Adipocyte (in vitro differentiated cells): Measurements from ENCODE around the gene FER.

ENCODE experiments used
- DNase-seq: peaks from one replicate; pipeline ENCODE4 v3.0.0-alpha.2; 2015; ENCODE audit warnings: low read depth
- H3K27me3 ChIP-seq: replicated peaks from 2 replicates; pipeline ENCODE4 v1.7.0; 2013; ENCODE audit warnings: mild to moderate bottlenecking, low read length, moderate library complexity; ENCODE audit not compliant: control insufficient read depth, insufficient read depth
- H3K36me3 ChIP-seq: 2 replicates; pipeline ENCODE4 v1.7.0; 2013; ENCODE audit warnings: low read length, mild to moderate bottlenecking, moderate library complexity; ENCODE audit not compliant: control insufficient read depth, insufficient read depth, severe bottlenecking
- H3K4me1 ChIP-seq: 2 replicates; pipeline ENCODE4 v1.7.0; 2013; ENCODE audit warnings: mild to moderate bottlenecking, low read length, moderate library complexity; ENCODE audit not compliant: control insufficient read depth, insufficient read depth
- H3K4me3 ChIP-seq: 2 replicates; pipeline ENCODE4 v1.7.0; 2013; ENCODE audit warnings: mild to moderate bottlenecking, low read length, moderate library complexity
- H3K9ac ChIP-seq: 2 replicates; pipeline ENCODE4 v1.7.0; 2013; ENCODE audit warnings: mild to moderate bottlenecking, low read length, moderate library complexity
- H3K9me3 ChIP-seq: 2 replicates; pipeline ENCODE4 v1.7.0; 2013; ENCODE audit warnings: mild to moderate bottlenecking, low read length, moderate library complexity; ENCODE audit not compliant: control insufficient read depth

Gene FER

GRCh38 chr5:109083937-109084336, 336.2 kb downstream of the FER start:
- H3K4me3 ChIP-seq: no peak overlapping the region
- H3K36me3 ChIP-seq: no peaks in the 10 kb centered on the region
- no peaks in the 10 kb centered on the region for H3K27me3 ChIP-seq
- no peak for DNase-seq
- no peaks in the 10 kb centered on the region for H3K9me3 ChIP-seq
- H3K9ac ChIP-seq: no peak overlapping the region
- peaks cover 12% of the 10 kb centered on the region for H3K4me1 ChIP-seq

- DNase-seq: no peak
- Histone ChIP-seq H3K4me3 (no peak overlapping the region), H3K9ac (no peak overlapping the region), H3K4me1 (peaks cover 3% of the 10 kb centered on the region), H3K9me3 (no peaks in the 10 kb centered on the region), H3K27me3 (no peaks in the 10 kb centered on the region), H3K36me3 (no peaks in the 10 kb centered on the region)
Measured at GRCh38 chr5:109089191-109089590, 341.5 kb downstream of the FER start.

- H3K9ac ChIP-seq: no peak overlapping the region
Measured at GRCh38 chr5:109099081-109099480, 351.4 kb downstream of the FER start.

GRCh38 chr5:109100971-109101370, 353.3 kb downstream of the FER start:
- Histone ChIP-seq H3K9ac (no peak overlapping the region), H3K4me3 (peak overlapping the region; percentile 14), H3K4me1 (peaks cover 31% of the 10 kb centered on the region), H3K9me3 (no peaks in the 10 kb centered on the region), H3K27me3 (no peaks in the 10 kb centered on the region), H3K36me3 (no peaks in the 10 kb centered on the region)
- DNase-seq: no peak

More at GRCh38 chr5:109099081-109099480, 351.4 kb downstream of the FER start:
- H3K4me1 ChIP-seq: peaks cover 22% of the 10 kb centered on the region
- DNase-seq: no peak
- no peak overlapping the region for H3K4me3 ChIP-seq
- no peaks in the 10 kb centered on the region for H3K36me3 ChIP-seq
- H3K27me3 ChIP-seq: no peaks in the 10 kb centered on the region
- H3K9me3 ChIP-seq: no peaks in the 10 kb centered on the region

GRCh38 chr5:109102096-109102690, 354.5 kb downstream of the FER start:
- DNase-seq: no peak
- no peaks in the 10 kb centered on the region for H3K27me3 ChIP-seq
- H3K36me3 ChIP-seq: no peaks in the 10 kb centered on the region
- peaks cover 43% of the 10 kb centered on the region for H3K4me1 ChIP-seq
- H3K9me3 ChIP-seq: no peaks in the 10 kb centered on the region
- H3K9ac ChIP-seq: no peak overlapping the region
- peak overlapping the region; percentile 18 for H3K4me3 ChIP-seq

GRCh38 chr5:109105631-109106267, 358.1 kb downstream of the FER start:
- H3K9ac ChIP-seq: peak overlapping the region; percentile 68
- H3K4me3 ChIP-seq: peak overlapping the region; percentile 75
- peaks cover 43% of the 10 kb centered on the region for H3K4me1 ChIP-seq
- peak; percentile 93 for DNase-seq
- no peaks in the 10 kb centered on the region for H3K9me3 ChIP-seq
- no peaks in the 10 kb centered on the region for H3K27me3 ChIP-seq
- no peaks in the 10 kb centered on the region for H3K36me3 ChIP-seq

- Histone ChIP-seq H3K9me3 (no peaks in the 10 kb centered on the region), H3K27me3 (no peaks in the 10 kb centered on the region), H3K9ac (no peak overlapping the region), H3K36me3 (no peaks in the 10 kb centered on the region), H3K4me3 (no peak overlapping the region), H3K4me1 (peaks cover 7% of the 10 kb centered on the region)
- no peak for DNase-seq
Measured at GRCh38 chr5:109111680-109112079, 364.0 kb downstream of the FER start.

- H3K36me3 ChIP-seq: no peaks in the 10 kb centered on the region
- H3K9me3 ChIP-seq: no peaks in the 10 kb centered on the region
- no peak overlapping the region for H3K4me3 ChIP-seq
- H3K4me1 ChIP-seq: no peaks in the 10 kb centered on the region
- DNase-seq: no peak
- no peak overlapping the region for H3K9ac ChIP-seq
- H3K27me3 ChIP-seq: no peaks in the 10 kb centered on the region
Measured at GRCh38 chr5:109113608-109114007, 365.9 kb downstream of the FER start.

- peaks cover 15% of the 10 kb centered on the region for H3K9me3 ChIP-seq
- H3K36me3 ChIP-seq: no peaks in the 10 kb centered on the region
- H3K4me3 ChIP-seq: no peak overlapping the region
- no peak for DNase-seq
- H3K9ac ChIP-seq: no peak overlapping the region
- no peaks in the 10 kb centered on the region for H3K4me1 ChIP-seq
- no peaks in the 10 kb centered on the region for H3K27me3 ChIP-seq
Measured at GRCh38 chr5:109121225-109121624, 373.5 kb downstream of the FER start.

- Histone ChIP-seq H3K4me3 (no peak overlapping the region), H3K9me3 (peaks cover 6% of the 10 kb centered on the region), H3K4me1 (no peaks in the 10 kb centered on the region), H3K27me3 (no peaks in the 10 kb centered on the region), H3K9ac (no peak overlapping the region), H3K36me3 (no peaks in the 10 kb centered on the region)
- no peak for DNase-seq
Measured at GRCh38 chr5:109125755-109126429, 378.2 kb downstream of the FER start.

- Histone ChIP-seq H3K27me3 (no peaks in the 10 kb centered on the region), H3K9me3 (peaks cover under 1% of the 10 kb centered on the region), H3K36me3 (no peaks in the 10 kb centered on the region), H3K4me1 (no peaks in the 10 kb centered on the region), H3K4me3 (no peak overlapping the region), H3K9ac (no peak overlapping the region)
- no peak for DNase-seq
Measured at GRCh38 chr5:109126481-109126880, 378.8 kb downstream of the FER start.
